SHP77 (cell line): ENCODE measurements around the gene IRAK2.

ENCODE experiments used
- DNase-seq, 2 experiments: peaks; one replicate each; lab custom pipeline; 2025; lab: John Stamatoyannopoulos, UW

Gene IRAK2

GRCh38 chr3:10284496-10284895 lies 119.8 kb downstream of the IRAK2 start:
- DNase-seq: no peak

GRCh38 chr3:10285272-10286132 lies 120.8 kb downstream of the IRAK2 start:
- no peak for DNase-seq

DNA sequence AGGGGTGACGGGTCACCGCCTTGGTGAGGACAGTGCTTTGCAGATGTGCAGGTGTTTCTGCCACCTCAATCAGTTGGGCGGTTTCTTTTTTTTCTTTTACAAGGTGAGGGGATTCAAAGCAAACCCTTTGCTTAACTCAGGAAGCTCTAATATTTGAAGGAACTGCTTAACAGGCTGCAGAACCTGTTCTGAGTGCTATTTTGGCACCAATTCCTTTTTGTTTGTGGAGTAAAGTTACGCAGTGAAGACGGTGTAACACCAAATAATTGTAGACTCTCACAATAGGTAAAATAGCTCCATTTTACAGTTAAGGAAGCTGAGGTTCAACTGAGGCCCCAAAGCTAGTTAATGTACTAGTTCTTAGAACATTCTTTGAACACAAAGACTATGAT lies 121.4 kb downstream of the IRAK2 start:
- DNase-seq: no peak

GRCh38 chr3:10286596-10287295 lies 122.0 kb downstream of the IRAK2 start:
- no peak for DNase-seq

DNA sequence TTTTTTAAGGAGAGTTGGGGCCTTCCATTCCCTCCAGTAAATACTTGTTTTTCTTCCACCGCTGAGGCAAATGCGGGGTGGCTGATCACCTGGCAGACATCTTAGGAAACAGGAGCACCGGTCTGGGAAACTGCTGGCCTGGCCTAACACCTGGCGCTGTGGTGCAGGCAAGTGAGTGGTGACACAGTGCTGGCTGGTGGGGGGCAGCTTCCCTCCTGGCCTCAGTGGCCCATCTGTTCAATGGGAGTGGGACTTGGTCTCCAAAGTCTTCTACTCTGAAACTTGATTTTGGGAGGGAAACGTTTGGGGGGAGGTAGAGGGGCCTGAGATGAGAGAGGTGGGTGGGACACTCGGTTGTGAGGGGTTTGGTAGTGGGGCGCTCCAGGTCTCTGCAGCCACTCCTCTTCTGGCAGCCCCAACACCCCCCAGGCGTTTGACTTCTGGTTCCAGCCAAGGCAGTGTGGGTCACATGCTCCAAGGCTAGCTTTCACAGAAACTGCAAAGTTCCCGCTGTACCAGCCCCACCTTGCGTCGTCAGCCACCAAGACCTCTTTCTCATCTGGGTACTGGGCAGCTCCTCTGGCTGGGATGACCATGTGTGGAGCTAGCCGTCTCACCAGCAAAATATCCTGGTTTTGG lies 123.3 kb downstream of the IRAK2 start:
- DNase-seq: no peak

GRCh38 chr3:10288575-10288960 lies 123.8 kb downstream of the IRAK2 start:
- DNase-seq: no peak

DNA sequence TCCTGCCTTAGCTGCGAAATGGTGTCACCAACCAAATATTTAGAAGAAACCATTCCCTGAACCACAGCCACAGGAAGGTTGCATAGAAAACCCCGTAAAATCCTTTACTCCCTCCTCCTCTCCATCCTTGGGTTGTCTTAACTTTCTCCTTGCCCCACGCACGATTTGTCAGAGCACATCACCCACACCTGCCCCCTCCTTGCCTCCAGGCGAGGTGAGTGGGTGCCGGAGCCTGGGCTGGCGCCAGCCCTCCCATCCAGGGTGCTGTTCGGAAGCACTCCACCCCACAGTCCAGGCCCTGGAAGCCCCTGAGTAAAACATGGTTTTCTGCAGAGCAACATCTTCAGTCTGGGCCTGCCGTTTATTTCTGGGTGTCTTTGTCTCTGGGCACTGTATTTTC lies 124.4 kb downstream of the IRAK2 start:
- no peak for DNase-seq

- no peak for DNase-seq
Measured at GRCh38 chr3:10289787-10290355, 125.2 kb downstream of the IRAK2 start.

GRCh38 chr3:10290481-10291176 lies 125.9 kb downstream of the IRAK2 start:
- DNase-seq: no peak

- no peak for DNase-seq
Measured at GRCh38 chr3:10291641-10292040, 126.9 kb downstream of the IRAK2 start.

DNA sequence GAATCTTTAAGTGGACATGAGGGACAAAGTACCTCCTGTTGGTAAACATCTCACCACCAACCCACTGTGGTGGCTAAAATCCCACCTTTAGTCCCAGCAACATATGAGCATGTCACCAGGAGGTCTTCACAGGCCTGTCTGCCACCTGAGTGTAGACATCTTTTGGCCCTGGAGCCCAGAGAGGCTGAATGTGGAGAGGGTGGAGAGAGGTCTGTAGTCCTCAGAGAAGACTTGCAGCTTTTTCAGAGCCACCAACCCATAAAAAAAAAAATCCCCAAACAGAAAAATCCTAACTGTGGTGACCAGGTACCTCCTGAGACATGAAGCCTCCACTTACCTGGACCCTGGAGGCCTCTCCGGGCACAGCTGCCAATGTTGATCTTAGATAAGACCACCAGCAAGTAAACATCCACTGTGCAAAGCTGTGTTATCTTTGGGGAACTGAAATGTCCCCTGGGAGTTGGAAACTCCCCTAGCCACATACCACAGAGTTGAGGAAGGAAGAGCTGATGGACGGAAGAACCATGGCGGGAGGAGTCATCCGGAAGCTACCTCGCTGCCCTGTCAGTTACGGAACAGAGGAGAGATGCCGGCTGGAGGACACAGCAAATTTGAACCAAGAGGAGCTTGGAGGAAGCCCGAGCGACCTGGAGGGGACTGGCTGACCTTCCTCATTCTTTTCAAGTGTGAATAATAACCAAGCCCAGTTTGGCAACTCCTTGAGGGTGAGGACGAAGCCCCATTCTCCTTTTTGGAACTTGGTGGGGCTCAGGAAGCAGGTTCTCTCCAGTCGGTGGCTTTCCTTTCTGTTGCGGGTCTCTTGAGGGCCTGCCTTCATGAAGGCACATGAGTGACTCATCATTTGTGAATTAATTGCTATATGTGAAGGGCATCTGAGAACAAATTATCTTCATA lies 128.0 kb downstream of the IRAK2 start, which contains the start of gene GHRL:
Gene GHRL, minus strand, starts transcription at position 443 of the 915 bp plus-strand sequence. CDS start 2,767 bp downstream, outside the sequence.
- DNase-seq: no peak
